Astrocyte of the cerebellum (primary cell): Measurements from ENCODE around the gene CACNG6.

Experiments used
- DNase-seq: peaks from one replicate; pipeline ENCODE4 v3.0.0-alpha.2; 2011; ENCODE audit warnings: low read depth
- H3K4me3 ChIP-seq: 2 replicates; pipeline ENCODE4 v1.5.1; 2011; ENCODE audit warnings: mild to moderate bottlenecking, low read depth, low read length, moderate library complexity
- in situ Hi-C: cut with HindIII; loops from 2 replicates; pipeline ENCODE4 v1.10.0; 2017; ENCODE audit warnings: low sequenced_read_pairs
- TF ChIP-seq, protein P1 (sequence below): IDR thresholded peaks from 2 replicates; pipeline ENCODE4 v1.5.1; 2012; ENCODE audit warnings: low read length, low read depth, moderate library complexity, mild to moderate bottlenecking; ENCODE audit errors: missing control alignments

CACNG6 gene

GRCh38 chr19:53998223-53998622 lies 6.8 kb downstream of the CACNG6 start:
- no peak overlapping the region for H3K4me3 ChIP-seq
- in situ Hi-C loops, result no loop called here
- no peak for DNase-seq
- TF ChIP-seq, protein P1, sequence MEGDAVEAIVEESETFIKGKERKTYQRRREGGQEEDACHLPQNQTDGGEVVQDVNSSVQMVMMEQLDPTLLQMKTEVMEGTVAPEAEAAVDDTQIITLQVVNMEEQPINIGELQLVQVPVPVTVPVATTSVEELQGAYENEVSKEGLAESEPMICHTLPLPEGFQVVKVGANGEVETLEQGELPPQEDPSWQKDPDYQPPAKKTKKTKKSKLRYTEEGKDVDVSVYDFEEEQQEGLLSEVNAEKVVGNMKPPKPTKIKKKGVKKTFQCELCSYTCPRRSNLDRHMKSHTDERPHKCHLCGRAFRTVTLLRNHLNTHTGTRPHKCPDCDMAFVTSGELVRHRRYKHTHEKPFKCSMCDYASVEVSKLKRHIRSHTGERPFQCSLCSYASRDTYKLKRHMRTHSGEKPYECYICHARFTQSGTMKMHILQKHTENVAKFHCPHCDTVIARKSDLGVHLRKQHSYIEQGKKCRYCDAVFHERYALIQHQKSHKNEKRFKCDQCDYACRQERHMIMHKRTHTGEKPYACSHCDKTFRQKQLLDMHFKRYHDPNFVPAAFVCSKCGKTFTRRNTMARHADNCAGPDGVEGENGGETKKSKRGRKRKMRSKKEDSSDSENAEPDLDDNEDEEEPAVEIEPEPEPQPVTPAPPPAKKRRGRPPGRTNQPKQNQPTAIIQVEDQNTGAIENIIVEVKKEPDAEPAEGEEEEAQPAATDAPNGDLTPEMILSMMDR, result no peak

DNA sequence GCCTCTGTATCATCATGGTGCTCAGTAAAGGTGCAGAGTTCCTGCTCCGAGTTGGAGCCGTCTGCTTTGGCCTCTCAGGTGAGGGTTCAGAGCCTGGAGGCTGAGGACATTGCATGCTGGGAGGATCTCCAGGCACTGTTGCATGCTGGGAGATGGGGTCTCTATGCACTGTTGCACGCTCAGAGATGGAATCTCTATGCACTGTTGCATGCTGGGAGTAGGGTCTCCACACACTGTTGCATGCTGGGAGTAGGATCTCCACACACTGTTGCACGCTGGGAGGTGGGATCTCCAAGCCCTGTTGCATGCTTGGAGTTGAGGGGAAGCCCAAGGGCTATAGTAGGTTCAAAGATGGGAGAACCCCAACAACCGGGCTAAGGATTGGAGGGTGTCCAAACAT lies 8.3 kb downstream of the CACNG6 start:
- in situ Hi-C loops, result no loop called here
- TF ChIP-seq, protein P1, result no peak
- no peak for DNase-seq
- no peak overlapping the region for H3K4me3 ChIP-seq

DNA sequence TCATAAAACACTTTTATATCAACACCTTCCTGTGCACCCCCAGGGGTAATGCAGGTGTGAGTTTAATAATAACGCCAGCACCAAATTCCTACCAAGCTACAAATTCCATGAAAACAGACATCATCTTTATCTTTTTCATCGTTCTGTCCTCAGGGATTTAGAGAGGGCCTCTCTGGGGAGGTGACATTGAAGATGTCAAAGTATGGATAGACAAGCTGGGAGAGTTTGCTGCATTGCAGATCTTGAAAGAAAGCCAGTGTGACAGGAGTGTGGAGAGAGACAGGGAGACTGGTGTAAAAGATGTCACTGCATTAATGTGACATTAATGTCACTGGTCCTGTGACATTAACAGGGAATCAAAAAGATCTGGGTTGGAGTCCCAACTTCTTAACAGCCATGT lies 10.1 kb downstream of the CACNG6 start:
- in situ Hi-C loops, result no loop called here
- no peak for DNase-seq
- H3K4me3 ChIP-seq, result no peak overlapping the region
- TF ChIP-seq, protein P1, result no peak

DNA sequence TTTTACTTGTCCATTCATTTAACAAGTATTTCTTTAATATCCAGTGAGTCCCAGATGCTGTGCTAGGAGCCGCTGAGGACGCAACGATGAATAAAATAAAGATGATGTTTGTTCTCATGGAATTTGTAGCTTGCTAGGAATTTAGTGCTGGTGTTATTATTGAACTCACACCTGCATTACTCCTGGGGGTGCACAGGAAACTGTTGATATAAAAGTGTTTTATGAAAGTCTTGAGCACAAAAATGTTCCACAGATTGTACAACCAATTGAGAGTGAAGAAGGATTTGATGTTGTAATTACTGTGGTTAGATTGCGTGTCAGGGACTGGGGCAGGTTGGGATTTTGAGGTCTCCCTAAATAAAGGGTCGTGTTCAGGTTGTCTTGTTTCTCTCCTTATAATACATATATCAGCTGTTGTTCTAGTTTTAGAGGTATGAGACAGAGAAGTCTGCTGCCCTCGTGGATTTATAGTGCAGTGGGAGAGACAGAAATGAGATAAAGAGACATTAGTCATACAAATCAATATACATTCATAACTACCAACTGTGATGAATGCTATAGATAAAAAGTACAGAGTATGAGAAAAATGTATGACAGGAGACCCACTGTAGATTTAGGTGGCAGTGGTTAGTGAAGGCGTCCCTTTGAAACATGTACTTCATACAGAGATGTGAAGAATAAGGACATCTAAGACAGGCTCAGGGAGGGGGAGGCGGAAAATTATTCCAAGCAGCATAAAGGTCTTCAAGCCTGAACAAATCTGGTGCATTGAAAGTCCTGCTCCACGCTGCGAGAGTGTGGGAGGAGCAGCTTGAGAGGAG lies 11.3 kb downstream of the CACNG6 start:
- TF ChIP-seq, protein P1, result no peak
- DNase-seq, result no peak
- no peak overlapping the region for H3K4me3 ChIP-seq
- in situ Hi-C loops, result no loop called here

- TF ChIP-seq, protein P1, result no peak
- H3K4me3 ChIP-seq, result no peak overlapping the region
- no peak for DNase-seq
- in situ Hi-C loops, result no loop called here
Observed at GRCh38 chr19:54009440-54009839, 18.0 kb downstream of the CACNG6 start.

- TF ChIP-seq, protein P1, result no peak
- in situ Hi-C loops, result no loop called here
- H3K4me3 ChIP-seq, result no peak overlapping the region
- no peak for DNase-seq
Observed at GRCh38 chr19:54010474-54010873, 19.0 kb downstream of the CACNG6 start.
